ENCODE results near the gene IGFL1.

- no peak for TF ChIP-seq CTCF (IDR thresholded peaks at IDR 0.05)
- no peak for TF ChIP-seq POLR2A (IDR thresholded peaks at IDR 0.05)
Measured at GRCh38 chr19:46213156-46213555, 16.4 kb upstream of the IGFL1 start.

Measured in heart left ventricle (tissue), 13 donors.